Right forelimb (tissue), 1 donor: ENCODE data around the gene GSN.
A peak's percentile ranks its signal among the peaks of the same experiment; 100 is the strongest.

ENCODE experiments used
- DNase-seq: peaks from one replicate; pipeline ENCODE4 v3.0.0-alpha.2; 2018

Gene GSN

DNA sequence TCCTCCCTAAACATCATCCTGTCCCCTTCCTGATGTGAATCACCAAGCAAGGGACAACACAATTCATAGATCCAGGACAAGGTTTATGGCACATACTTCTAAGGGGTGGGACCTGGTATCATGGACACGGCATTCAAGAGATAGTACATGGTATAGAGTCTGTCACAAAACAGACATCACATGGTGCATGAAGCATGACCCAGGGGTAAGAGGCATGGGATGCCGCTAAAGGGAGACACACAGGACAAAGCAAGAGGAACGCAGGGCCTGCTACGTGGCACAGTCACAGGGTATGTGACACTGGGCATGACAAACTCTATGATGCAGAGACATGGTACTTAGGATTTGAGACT lies 20.7 kb downstream of the GSN start:
- no peak for DNase-seq

DNA sequence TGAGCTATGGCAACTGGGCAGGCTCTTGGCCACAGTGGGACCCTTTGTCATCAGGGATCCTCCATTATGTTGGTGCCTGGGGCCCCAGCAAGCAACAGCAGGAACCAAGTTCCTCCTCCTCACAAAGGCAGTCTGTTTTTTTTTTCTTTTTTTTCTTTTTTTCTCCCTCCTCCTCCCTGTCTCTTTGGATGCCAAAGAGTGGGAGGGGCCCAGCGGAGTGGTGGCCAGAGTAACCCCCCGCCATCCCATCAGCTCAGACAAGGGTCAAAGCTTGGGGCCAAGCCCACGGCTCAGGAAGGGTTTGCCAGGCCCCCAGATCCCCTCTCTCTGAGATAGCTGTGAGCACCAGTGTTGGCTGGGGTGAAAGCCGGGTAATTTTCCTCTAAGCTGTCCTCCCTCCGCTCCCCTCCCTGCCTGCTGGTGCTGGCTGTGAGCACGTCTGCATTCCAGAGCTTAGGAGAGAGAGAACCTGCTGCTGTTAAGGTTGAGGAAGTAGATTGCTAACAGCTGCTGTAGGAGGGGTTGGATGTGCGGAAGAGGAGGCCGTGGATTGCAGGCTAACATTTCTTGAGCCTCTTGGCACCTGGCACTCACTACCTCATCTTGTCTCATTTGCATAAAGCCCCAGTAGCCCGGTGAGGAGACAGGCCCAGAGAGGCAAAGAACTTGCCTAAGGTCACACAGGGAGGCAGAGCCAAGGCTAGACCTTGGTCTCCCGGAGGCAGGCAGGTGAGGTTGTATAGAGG lies 21.2 kb downstream of the GSN start:
- peak; percentile 73 for DNase-seq

DNA sequence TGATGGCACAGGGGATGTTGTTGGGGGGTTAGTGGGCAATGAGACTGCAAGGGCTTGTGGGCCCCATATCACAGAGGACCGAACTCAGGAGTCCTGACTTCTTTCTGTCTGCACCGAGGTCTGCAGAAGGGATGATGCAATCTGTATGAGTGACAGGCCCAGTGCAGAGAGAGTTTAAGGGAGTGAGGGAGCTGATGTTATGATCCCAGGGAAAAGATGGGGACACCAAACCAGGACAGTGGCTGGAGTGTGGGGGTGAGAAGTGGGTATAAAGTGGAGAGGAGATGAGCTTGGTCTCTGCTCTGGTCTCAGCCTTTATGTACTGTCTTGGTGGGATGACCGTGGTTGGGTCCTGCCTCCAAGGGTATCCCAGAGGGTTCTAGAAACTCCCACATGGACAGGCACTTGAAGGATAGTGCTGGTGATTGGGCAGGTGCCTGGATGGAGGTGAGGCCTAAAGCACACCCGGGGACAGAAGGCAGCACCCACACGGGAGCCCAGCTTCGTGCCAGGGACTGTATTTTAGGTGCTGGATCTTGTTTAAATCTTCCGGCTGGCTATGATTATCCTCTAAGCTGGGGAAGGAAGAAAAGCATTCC lies 21.9 kb downstream of the GSN start:
- peak; percentile 29 for DNase-seq

DNA sequence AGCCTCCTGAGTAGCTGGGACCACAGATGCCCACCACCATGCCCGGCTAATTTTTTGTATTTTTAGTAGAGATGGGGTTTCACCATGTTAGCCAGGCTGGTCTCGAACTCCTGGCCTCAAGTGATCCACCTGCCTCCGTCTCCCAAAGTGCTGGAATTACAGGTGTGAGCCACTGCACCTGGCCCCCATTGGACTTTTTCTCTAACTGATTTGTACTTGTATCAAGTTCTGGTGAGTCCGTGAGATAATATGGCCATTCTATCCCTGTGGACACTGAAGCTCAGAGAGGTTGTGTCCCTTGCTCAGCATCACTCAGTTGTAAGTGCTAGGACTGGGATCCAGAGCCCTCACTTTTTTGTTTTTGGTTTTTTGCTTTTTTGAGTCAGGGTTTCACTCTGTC lies 23.6 kb downstream of the GSN start:
- peak; percentile 9 for DNase-seq

DNA sequence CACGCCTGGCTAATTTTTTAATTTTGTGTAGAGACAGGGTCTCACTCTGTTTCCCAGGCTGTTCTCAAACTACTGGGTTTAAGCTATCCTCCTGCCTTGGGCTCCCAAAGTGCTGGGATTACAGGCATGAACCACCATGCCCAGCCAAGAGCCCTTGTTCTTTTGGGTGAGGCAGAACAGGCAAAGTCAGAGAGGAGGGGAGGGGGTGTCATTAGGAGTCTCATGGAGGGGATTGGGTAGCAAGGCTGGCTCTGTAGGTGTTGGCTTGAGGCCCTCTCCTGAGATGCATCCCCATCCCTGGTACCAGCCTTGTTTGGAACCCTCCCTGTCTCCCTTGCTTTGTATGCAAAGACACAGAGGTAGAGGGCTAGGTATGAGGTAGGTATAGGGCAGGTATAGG lies 24.1 kb downstream of the GSN start:
- DNase-seq = peak; percentile 32

DNA sequence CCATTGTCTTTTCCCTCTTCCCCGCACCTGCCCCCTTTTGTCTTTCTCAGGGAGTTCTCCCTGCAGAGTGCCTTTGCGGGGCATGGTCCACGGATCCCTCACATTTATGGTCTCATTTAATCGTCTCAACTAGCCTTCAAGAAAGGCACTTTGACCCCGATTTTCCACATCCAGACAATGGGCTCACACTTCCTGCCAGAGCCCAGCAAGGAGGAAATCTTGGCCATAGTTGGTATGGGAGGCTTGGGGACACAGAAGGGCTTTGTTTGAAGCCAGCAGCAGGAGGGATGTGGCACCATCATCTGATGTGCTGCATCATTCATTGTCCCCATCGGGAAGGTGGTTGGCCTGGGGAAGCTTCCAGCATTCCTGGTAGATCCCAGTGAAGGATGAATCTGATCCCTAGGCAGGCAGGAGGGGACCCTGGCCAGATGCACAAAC lies 24.9 kb downstream of the GSN start:
- peak; percentile 32 for DNase-seq

DNA sequence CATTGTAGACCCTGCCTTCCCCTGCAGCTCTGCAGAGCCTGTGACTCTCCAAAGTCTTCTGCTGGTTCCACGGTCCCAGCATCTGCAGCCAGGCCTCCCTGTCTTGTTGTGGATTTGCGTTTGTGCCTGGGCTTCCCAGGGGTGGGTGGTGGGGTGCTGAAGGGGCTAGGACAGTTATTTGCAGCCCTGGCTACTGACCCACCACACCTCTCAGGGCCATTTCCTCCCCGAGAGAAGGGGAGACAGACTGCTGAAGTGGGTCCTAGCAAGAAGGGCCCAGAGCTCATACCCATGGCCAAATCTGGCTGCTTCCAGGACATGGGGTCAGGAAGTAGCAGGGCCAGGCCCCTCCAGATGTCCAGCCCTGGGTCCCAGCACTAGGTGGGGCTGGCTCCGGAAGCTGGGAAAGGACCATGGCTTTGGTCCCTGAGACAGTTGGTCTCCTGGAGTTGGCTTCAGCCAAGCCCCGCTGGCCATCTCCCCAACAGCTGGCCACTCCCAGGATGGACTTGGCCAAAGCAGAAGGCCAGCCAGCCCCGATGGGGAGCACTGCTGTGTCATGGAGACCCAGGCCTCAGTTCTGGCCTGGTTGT lies 26.3 kb downstream of the GSN start:
- DNase-seq = peak; percentile 52

DNA sequence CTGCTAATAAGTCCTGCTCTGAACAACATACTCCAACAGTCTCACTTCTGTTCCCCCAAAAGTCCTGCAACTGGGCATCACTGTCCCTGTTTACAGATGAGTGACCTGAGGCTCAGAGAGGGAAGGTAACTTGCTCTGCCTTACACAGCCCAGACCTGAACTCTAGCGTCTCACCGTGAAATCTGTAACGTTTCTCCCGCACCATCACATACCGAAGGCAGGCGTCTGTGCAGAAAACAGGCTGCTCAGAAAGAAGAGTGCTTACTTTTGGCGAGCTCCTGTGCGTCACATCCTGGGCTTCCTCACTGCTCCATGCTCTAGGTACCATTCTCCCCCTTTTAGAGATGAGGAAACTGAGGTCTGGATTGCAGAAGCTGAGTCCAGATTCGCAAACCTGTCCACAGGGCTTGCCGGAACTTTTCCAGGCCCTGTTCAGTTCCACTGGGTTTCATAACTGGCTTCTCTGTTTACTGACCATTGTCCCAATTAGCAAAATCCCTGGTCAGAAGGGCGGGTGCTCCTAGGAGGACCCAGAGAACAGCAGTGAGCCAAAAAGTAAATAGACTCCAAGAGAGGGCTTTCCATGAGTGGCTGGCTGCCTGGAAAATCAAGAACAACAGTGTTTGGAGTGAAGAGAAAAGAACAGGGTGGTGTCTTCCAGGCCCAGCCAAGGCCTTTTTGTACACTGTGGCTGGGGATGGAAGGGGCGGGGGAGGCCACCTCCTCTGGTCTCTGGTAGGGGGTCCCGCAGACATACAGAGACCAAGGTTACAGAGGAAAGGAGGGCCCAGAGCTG lies 27.1 kb downstream of the GSN start:
- DNase-seq = peak; percentile 47

DNA sequence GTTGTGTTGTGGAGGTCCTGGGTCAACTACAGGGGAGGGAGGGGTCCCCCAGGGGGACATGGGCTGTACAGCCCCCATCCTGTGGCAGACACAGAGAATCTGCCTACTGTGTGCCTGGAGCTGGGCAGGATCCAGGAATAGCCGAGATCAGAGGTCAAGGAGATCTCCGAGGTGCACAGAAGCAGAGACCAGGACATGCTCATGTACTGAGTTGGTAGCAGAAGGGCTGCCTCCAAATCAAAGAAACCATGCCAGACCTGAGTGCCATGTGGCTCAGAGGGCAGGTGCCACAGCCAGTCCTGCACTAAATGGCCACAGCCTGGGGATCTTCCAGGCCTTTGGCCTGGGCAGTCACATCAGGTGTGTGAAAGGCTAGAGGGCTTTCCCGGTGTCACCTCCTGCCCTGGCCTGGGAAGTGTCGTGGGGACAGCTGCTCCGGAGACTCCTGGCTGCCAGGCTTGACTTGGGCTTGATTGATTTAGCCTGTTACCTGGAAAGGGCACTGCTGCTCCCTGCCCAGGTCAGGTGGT lies 27.8 kb downstream of the GSN start:
- DNase-seq = no peak

DNA sequence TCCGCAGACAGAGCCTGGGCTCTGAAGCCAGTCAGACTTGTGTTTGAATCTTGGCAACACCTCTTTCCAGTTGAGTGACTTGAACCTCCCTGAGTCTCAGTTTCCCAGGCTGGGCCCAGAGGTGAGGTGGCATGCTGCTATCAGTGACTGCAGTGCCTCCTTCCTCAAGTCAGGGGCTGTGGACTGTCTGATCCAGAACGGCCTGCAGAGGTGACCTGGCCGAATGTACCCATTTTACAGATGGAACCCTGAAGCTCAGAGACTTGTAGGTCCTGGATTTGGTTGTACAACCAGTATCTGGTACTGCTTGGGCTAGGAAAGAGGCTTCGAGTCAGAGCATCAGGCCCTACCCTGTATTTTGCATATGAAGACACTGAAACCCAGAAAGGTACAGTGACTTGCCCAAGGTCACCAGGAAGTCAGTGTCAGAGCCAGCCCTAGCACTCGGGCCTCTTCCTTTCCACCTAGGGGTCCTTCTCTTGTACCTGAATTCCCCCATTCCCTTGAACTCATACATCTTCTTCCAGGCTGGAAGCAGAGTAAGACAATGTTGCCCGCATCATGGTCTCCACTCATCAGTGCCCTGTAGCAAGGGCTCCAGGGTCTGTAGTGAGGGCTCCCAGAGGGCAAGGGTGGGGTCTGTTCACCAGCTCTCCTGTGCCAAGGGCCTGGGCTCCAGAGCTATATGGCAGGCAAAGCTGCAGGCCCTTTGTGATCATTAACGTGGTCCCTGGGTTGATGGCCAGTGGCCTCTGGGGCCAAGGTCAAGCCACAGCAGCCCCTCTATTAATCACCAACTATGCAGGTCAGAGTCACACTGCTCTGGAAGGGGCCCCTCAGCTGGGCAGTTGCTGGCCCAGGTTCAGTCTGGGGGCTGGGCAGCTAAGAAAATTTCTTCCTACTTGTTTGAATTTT lies 28.5 kb downstream of the GSN start:
- peak; percentile 37 for DNase-seq

DNA sequence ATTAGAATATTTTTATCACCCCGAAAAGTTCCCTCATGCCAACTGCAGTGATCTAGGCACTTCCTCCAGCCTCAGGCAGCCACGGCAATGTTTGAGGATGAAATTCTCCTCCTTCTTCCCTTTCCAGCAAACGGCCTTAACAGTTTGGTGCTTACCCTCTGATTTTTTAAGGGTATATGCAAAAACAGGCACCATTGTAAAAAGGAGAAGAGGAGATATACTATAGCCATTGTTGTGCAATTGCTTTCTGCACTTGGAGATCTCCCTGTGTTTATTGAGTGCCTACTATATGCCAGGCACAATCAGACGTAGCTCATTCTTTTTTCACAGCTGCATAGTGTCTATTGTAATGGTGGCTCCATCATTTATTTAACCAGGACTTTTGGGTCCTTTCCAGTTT lies 29.4 kb downstream of the GSN start:
- peak; percentile 16 for DNase-seq

DNA sequence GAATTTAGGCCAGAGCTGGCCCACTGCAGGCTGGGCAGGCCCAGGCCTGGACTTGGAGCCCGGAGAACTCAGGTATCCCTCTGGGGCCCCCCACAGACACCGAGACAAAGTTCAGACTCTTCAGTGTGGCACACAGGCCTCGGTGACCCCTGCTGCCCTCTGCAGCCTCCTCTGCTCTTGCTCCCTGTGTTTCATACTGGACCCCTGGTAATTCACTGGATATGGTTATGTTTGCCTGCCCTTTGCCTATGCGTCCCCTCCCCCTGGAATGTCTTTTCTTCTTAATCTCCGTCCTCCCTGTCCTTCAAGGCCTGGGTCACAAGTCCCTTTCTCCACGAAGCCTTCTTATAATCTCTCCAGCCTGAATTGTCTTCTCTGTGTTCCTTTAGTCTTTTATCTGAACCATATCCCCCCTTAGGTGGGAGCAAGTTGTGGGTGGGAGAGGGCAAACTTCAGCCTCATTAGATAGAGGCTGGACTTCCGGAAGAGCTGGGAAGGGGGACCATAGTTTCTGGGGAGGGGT lies 30.1 kb downstream of the GSN start:
- DNase-seq = peak; percentile 37

DNA sequence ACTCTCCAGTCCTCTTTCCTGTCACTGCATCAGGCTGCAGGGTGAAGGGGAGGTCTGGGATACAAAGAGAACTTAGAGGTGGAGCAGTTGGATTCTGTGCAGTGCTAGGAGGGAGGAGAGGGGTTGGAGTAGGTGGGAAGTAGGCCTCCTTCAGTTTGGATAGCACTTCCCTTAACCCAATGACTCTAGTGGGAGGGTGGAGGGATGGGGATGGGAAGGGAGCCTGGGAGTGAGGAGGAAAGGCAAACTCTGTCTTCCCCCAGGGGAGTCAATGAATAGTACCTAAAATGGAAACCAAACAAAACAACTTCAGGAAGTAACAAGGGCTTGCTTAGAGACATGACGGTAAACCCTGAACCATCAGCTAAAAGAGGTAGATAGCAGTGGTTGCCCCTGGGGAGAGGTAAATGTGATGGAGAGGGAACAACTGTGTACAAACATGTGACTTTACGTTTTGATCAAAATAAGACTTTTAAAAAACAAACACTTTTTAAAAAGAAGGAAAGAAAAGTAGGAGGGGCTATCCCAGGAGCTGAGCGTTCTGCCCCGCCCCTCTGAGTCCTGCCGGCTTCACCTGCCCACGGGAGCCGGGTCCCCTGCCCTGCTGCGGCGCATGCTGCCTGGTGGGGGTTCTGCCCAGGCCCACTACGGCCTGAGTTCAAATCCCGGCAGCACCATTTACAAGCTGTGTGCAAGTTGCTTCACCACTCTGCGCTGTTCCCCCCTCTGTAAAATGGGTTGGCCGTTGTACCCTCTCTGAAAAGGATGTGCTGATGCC lies 30.9 kb downstream of the GSN start:
- DNase-seq = peak; percentile 69

DNA sequence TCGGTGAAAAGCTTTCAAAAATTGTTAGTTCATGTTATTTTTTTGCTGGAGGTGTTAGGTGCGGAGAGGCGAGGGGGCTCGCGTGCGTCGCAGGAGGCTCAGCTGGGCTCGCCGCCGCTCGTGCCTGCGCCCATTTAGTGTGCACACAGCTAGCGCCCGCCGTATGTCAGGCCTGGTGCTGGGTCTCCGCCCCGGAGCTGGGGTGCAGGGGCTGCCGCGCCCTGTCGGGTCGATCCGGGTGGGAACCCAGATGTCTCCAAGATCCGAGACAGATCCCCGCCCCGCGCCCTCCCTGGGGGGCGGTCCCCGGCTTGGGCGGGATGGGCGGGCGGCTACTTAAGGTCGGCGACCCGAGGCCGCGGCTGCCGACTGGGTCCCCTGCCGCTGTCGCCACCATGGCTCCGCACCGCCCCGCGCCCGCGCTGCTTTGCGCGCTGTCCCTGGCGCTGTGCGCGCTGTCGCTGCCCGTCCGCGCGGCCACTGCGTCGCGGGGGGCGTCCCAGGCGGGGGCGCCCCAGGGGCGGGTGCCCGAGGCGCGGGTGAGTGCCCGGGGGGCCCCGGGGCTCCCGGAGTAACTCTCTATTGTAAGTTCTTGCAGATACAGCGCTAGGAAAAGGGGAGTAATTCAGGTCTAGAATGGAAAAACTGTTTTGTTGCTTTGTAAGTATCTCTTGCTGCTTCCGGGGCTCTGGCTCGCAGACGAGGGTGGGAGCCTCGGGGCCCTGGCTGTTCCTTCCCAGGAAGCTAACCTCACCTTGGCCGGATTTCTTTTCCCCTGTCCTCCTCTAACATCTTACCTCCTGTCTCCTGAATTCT lies 31.7 kb downstream of the GSN start:
- peak; percentile 77 for DNase-seq

DNA sequence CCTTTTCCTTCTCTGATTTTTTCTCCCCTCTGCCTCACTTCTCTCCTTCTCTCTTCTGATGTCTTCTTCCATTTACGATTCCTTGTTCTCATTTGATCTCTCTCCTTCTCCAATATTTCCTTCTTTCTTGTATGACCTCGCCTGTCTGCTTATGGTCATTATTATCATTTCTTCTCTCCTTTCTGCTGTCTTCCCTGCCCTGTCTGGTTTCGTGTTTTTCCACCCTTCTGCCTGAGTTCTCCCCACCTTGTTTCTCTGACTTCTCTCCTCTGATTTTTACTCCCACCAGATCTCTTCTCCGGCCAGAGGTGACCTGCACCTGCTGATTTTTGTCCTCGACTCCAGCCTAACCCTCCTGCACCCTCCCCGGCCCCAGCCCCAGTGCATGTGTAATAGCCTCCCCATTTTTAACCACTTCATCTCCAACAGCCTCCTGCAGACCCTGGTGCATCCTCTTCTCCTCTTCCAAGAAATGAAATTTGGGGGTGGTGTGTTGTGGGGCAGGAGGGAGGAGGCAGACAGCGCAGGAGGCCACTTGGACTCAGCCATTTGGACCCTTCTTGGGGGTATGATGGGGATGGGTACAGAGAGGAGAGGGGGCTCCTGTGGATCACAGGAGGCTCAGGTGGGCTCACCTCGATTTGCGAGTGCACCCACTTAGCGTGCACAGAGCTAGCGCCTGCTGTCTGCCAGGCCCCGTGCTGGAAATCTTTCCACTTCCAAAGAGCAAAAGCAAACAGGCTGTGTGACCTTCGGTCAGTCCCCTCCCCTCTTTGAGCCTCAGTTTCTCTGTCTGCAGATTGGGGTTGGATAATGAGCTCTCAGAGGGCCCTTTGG lies 32.5 kb downstream of the GSN start:
- peak; percentile 33 for DNase-seq

DNA sequence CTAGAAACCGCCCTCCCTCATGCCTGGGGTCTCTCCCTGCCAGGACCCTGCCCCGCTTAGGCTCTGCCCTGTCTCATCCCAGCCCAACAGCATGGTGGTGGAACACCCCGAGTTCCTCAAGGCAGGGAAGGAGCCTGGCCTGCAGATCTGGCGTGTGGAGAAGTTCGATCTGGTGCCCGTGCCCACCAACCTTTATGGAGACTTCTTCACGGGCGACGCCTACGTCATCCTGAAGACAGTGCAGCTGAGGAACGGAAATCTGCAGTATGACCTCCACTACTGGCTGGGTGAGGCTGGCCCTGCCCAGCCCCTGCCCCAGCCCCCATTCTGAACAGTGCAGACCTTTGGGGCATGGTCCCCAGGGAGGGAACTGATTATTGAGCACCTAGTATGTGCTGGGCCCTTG lies 33.9 kb downstream of the GSN start:
- DNase-seq = peak; percentile 25

DNA sequence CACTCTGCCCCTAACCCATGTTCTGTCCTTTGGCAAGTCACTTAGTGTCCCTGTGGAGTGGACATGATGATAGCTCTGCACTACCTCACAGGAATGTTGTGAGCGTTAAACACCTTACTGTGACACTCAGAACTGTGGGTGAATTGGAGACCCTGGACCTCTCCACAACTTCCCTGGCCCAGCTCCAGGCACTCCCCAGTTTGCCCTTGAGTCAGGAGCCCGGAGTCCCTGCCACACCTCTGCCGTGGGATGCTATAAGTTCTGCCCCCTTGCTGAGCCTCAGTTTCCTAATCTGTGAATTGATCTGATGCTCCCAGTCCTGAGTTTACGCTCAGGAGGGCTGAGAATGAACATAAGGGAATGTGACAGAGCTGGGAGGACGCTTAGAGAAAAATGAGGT lies 34.4 kb downstream of the GSN start:
- DNase-seq = peak; percentile 28

DNA sequence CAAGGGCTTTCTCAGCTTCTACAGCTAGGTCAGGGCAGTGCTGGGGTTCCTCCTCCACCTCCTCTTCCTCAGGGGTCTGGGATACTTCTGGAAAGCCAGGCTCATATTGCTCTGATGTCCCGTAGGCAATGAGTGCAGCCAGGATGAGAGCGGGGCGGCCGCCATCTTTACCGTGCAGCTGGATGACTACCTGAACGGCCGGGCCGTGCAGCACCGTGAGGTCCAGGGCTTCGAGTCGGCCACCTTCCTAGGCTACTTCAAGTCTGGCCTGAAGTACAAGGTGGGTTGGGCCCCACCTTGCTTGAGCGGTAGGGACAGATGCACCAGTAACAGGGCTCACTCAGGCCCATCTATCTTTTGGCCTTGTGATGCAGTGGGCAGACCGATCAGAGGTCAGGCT lies 34.8 kb downstream of the GSN start:
- peak; percentile 29 for DNase-seq
